ENCODE data around the gene TRIM40.

GRCh38 chr6:30102970-30103871, 32.7 kb upstream of the TRIM40 start:
- no peak for TF ChIP-seq POLR2AphosphoS5 (IDR thresholded peaks at IDR 0.05; ENCODE audit: low read depth, low read length)
- no peak for TF ChIP-seq REST (IDR thresholded peaks at IDR 0.05; ENCODE audit: insufficient read depth in 1 of 2, low read depth in 2 of 2, low read length in 2 of 2)

All from PFSK-1 (cell line).